Measurements from ENCODE around the gene MTX3. TPM values are rescaled to one million over a fixed set of nuclear protein-coding genes. Genes with fewer than 3 reads are reported as not detected.

Gene MTX3
- total RNA-seq, 1 donor from 2014 or later, result 28.4 TPM

DNA sequence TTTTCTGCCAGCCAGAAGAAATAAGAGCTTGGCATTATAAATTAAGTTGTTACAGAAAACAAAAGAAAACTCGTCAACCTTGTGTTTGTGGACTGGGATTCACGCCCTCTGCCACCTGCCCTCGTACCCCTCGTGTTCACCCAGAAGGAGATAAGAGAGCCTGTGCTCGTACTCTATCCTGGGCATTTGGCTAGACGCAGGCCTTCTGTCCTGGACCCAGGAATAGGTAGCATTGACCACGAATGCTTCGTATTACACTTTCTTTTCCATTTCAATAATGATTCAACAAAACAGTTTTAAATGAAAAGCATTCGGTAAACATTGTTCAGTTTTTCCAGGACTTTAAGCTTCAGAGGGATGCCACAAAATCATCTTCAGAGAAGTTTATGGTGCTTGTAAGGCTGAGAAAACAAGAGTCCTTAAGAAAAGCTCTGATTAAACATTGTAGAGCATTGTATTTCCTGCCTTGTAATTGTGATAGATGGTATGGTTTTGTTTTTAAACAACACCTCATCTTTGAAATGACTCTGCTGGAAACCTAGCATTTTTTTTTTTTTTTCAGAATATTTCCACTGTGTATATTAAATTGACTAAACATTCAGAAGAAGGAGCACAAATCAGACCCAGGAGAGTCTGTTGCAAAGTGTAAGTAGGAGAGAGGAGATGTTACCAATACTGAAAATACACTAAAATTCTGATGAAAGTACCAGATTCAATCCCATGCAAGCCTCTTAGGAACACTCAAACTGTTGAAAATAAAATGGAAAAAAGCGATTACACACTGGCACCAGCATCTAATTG is 27.6 kb downstream of the MTX3 start:
- Mint-ChIP-seq H3K9me3 (no peaks in the 10 kb centered on the region), H3K27me3 (ENCODE audit: low read depth) (peaks cover 14% of the 10 kb centered on the region), H3K4me1 (peaks cover 11% of the 10 kb centered on the region), H3K4me3 (no peak overlapping the region), H3K27ac (no peak overlapping the region), H3K36me3 (no peaks in the 10 kb centered on the region)
- TF ChIP-seq CTCF (IDR thresholded peaks at IDR 0.05; ENCODE audit: unreplicated experiment), result no peak
- no peak for DNase-seq (ENCODE audit: low spot score in 2 of 2, unreplicated experiment in 2 of 2)

GRCh38 chr5:79962575-79963222 is 28.4 kb downstream of the MTX3 start:
- no peaks in the 10 kb centered on the region for H3K36me3 Mint-ChIP-seq
- TF ChIP-seq CTCF (IDR thresholded peaks at IDR 0.05; ENCODE audit: unreplicated experiment), result no peak
- peaks cover 13% of the 10 kb centered on the region for H3K27me3 Mint-ChIP-seq (ENCODE audit: low read depth)
- DNase-seq (ENCODE audit: low spot score in 2 of 2, unreplicated experiment in 2 of 2), result no peak
- H3K9me3 Mint-ChIP-seq, result no peaks in the 10 kb centered on the region
- H3K4me1 Mint-ChIP-seq, result peaks cover 11% of the 10 kb centered on the region
- H3K4me3 Mint-ChIP-seq, result no peak overlapping the region
- H3K27ac Mint-ChIP-seq, result no peak overlapping the region

DNA sequence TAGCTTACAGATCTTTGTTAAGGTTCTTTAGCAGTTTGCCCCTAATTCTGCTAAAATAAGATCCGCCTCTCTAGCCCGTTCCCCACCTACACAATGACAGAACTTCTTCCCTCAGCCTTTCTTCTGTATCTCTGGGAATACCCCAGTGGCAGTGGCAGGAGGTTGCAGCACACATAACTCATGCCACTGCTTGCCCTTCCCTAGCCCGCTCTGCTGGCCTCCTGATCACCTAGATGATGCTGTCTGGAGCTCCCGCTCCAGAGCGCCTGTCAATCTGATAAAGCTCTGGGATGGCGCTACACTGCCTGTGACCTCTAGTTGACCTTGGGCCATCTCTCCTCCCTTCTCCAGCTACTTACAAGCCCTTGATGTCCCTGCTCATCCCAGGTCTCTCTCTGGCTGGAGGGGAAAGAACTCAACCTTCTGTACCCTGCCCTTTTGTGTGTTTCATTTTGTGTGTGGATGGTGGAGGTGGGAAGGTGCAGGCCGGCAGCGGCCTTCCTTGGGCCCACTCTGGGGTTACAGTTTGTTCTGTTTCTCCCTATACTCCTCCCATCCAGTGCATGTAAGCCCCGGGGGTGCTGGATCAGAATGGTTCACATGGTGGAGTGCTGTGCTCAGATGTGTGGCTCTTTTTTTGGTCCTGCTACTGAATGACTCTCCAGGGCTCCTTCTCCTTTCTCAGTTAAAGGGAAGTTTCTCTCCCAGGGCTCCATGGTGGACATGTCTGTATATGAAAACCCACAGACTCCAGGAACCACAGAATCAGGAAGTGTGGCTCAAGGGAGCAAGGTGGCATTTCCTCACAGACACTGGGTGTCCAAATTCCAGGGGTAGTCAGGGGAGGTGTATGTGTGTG is 29.1 kb downstream of the MTX3 start:
- no peak overlapping the region for H3K4me3 Mint-ChIP-seq
- TF ChIP-seq CTCF (IDR thresholded peaks at IDR 0.05; ENCODE audit: unreplicated experiment), result no peak
- no peak overlapping the region for H3K27ac Mint-ChIP-seq
- no peaks in the 10 kb centered on the region for H3K36me3 Mint-ChIP-seq
- peaks cover 11% of the 10 kb centered on the region for H3K4me1 Mint-ChIP-seq
- no peaks in the 10 kb centered on the region for H3K9me3 Mint-ChIP-seq
- no peak for DNase-seq (ENCODE audit: low spot score in 2 of 2, unreplicated experiment in 2 of 2)
- peaks cover 7% of the 10 kb centered on the region for H3K27me3 Mint-ChIP-seq (ENCODE audit: low read depth)

GRCh38 chr5:79959407-79959806 is 31.7 kb downstream of the MTX3 start:
- Mint-ChIP-seq H3K27ac (no peak overlapping the region), H3K27me3 (ENCODE audit: low read depth) (no peaks in the 10 kb centered on the region), H3K4me3 (no peak overlapping the region), H3K36me3 (no peaks in the 10 kb centered on the region), H3K9me3 (no peaks in the 10 kb centered on the region), H3K4me1 (peaks cover 20% of the 10 kb centered on the region)
- no peak for DNase-seq (ENCODE audit: low spot score in 2 of 2, unreplicated experiment in 2 of 2)
- TF ChIP-seq CTCF (IDR thresholded peaks at IDR 0.05; ENCODE audit: unreplicated experiment), result no peak

- DNase-seq (ENCODE audit: low spot score in 2 of 2, unreplicated experiment in 2 of 2), result no peak
- TF ChIP-seq CTCF (IDR thresholded peaks at IDR 0.05; ENCODE audit: unreplicated experiment), result no peak
- Mint-ChIP-seq H3K4me1 (peaks cover 9% of the 10 kb centered on the region), H3K36me3 (no peaks in the 10 kb centered on the region), H3K27ac (no peak overlapping the region), H3K4me3 (no peak overlapping the region), H3K9me3 (no peaks in the 10 kb centered on the region), H3K27me3 (ENCODE audit: low read depth) (no peaks in the 10 kb centered on the region)
Observed at GRCh38 chr5:79955941-79956670, 35.0 kb downstream of the MTX3 start.

Measured in mesothelial cell of epicardium (in vitro differentiated cells).